Measurements from ENCODE around the gene ATG5.

GRCh38 chr6:106186172-106186571 lies 139.4 kb downstream of the ATG5 start:
- no peak for TF ChIP-seq CTCF (IDR thresholded peaks at IDR 0.05; ENCODE audit: poor library complexity, severe bottlenecking)
- no peak for TF ChIP-seq POLR2AphosphoS5 (IDR thresholded peaks at IDR 0.05)

Data from neural cell (in vitro differentiated cells).